Thyroid gland (tissue), 4 donors: ENCODE data around the gene MAP3K13.

ENCODE experiments used
- POLR2A ChIP-seq, 2 donors: fragments of 450-650 bp; IDR thresholded peaks; one replicate each; pipeline ENCODE4 v1.6.1; 2017; ENCODE audit warnings: antibody characterized with exemption in 2 of 2, mild to moderate bottlenecking in 2 of 2, moderate library complexity in 1 of 2
- TF ChIP-seq, protein P1 (sequence below), 6 experiments: fragments of 200-600 bp in 3 of 6; fragments of 450-650 bp in 3 of 6; sonication (generic) in 3 of 6; IDR thresholded peaks; one replicate each; pipeline ENCODE4 v1.5.1; 2016 to 2019; ENCODE audit warnings: antibody characterized with exemption in 6 of 6, mild to moderate bottlenecking in 2 of 6, inconsistent platforms in 1 of 6, moderate library complexity in 1 of 6

DNA sequence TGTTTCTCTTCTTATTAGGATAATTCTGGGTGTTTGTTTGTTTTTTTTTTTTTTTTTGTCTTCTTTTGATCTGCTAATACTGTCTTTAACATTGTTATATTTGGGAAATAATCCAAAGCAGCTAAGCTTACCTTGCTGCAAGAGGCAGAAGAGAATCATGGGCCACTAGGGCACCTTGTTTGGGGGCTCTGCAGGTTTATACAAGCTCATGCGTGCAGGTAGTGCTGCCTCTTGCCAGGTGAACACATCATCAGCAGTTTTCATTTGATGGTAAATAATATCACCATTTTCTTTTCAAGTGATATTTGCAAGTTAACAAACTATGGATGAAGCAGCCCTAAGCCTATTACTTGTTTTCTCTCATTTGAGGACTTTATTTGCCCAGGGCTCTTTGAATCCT, 37.9 kb downstream of the MAP3K13 start:
- TF ChIP-seq, protein P1, sequence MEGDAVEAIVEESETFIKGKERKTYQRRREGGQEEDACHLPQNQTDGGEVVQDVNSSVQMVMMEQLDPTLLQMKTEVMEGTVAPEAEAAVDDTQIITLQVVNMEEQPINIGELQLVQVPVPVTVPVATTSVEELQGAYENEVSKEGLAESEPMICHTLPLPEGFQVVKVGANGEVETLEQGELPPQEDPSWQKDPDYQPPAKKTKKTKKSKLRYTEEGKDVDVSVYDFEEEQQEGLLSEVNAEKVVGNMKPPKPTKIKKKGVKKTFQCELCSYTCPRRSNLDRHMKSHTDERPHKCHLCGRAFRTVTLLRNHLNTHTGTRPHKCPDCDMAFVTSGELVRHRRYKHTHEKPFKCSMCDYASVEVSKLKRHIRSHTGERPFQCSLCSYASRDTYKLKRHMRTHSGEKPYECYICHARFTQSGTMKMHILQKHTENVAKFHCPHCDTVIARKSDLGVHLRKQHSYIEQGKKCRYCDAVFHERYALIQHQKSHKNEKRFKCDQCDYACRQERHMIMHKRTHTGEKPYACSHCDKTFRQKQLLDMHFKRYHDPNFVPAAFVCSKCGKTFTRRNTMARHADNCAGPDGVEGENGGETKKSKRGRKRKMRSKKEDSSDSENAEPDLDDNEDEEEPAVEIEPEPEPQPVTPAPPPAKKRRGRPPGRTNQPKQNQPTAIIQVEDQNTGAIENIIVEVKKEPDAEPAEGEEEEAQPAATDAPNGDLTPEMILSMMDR (IDR thresholded peaks at IDR 0.05): no peak
- TF ChIP-seq POLR2A (IDR thresholded peaks at IDR 0.05): no peak
